Neural cell (in vitro differentiated cells): ENCODE data around the gene TPBGL. TPM values are rescaled to one million over a fixed set of nuclear protein-coding genes. Genes with fewer than 3 reads are reported as not detected.

Source experiments
- H2AFZ ChIP-seq: fragments of 200-600, 300-800 bp; sonication (generic), shearing (Covaris generic); 2 replicates; pipeline ENCODE4 v1.6.0; 2014; ENCODE audit warnings: low read depth, mild to moderate bottlenecking, antibody characterized with exemption, low read length, moderate library complexity
- H3F3A ChIP-seq: fragments of 200-600 bp; shearing (Covaris generic); 2 replicates; pipeline ENCODE4 v1.6.1; 2016; ENCODE audit warnings: mild to moderate bottlenecking, moderate library complexity, mixed read lengths, antibody characterized with exemption, low read length; ENCODE audit not compliant: insufficient read depth, poor library complexity, severe bottlenecking
- H3K27ac ChIP-seq: fragments of 200-600, 300-800 bp; sonication (generic), shearing (Covaris generic); 2 replicates; pipeline ENCODE4 v1.5.1; 2014; ENCODE audit warnings: mild to moderate bottlenecking, low read length, moderate library complexity
- H3K27me3 ChIP-seq: fragments of 300-800, 200-600 bp; sonication (generic), shearing (Covaris generic); 2 replicates; pipeline ENCODE4 v1.6.0; 2014; ENCODE audit warnings: mild to moderate bottlenecking, low read depth, low read length, moderate library complexity; ENCODE audit not compliant: insufficient read depth
- H3K36me3 ChIP-seq: fragments of 300-800, 200-600 bp; sonication (generic), shearing (Covaris generic); 2 replicates; pipeline ENCODE4 v1.5.1; 2014; ENCODE audit warnings: mild to moderate bottlenecking, antibody characterized with exemption, low read length, moderate library complexity; ENCODE audit not compliant: insufficient read depth
- H3K4me2 ChIP-seq: fragments of 300-800, 200-600 bp; sonication (generic), shearing (Covaris generic); 2 replicates; pipeline ENCODE4 v1.6.0; 2014; ENCODE audit warnings: mild to moderate bottlenecking, low read length
- H3K4me3 ChIP-seq: fragments of 300-800, 200-600 bp; sonication (generic), shearing (Covaris generic); 2 replicates; pipeline ENCODE4 v1.5.1; 2014; ENCODE audit warnings: mild to moderate bottlenecking, low read length, moderate library complexity
- H3K79me2 ChIP-seq: fragments of 200-600 bp; shearing (Covaris generic); replicated peaks from 2 replicates; pipeline ENCODE4 v1.6.0; 2014; ENCODE audit warnings: mild to moderate bottlenecking, low read length, moderate library complexity; ENCODE audit not compliant: insufficient read depth
- H3K9ac ChIP-seq: fragments of 300-800, 200-600 bp; sonication (generic), shearing (Covaris generic); 2 replicates; pipeline ENCODE4 v1.6.1; 2016; ENCODE audit warnings: mild to moderate bottlenecking, low read length, mixed read lengths
- H3K9me2 ChIP-seq: fragments of 200-600 bp; shearing (Covaris generic); 2 replicates; pipeline ENCODE4 v1.6.1; 2016; ENCODE audit warnings: mild to moderate bottlenecking, low read length, mixed read lengths; ENCODE audit not compliant: insufficient read depth
- H3K9me3 ChIP-seq: fragments of 200-600, 300-800 bp; sonication (generic), shearing (Covaris generic); 2 replicates; pipeline ENCODE4 v1.6.1; 2016; ENCODE audit warnings: mild to moderate bottlenecking, mixed run types, low read length, moderate library complexity, mixed read lengths
- H4K20me1 ChIP-seq: fragments of 200-600 bp; shearing (Covaris generic); 2 replicates; pipeline ENCODE4 v1.6.1; 2016; ENCODE audit warnings: mild to moderate bottlenecking, mixed run types; ENCODE audit not compliant: insufficient read depth
- EP300 ChIP-seq: fragments of 450-650 bp; conservative IDR thresholded peaks from 2 replicates; pipeline ENCODE4 v1.6.1; 2014; ENCODE audit warnings: antibody characterized with exemption, mild to moderate bottlenecking, moderate library complexity; ENCODE audit not compliant: poor library complexity, severe bottlenecking
- EZH2 ChIP-seq: fragments of 200-600, 300-800 bp; shearing (Covaris generic), sonication (generic); IDR thresholded peaks from 2 replicates; pipeline ENCODE4 v1.6.1; 2014; ENCODE audit warnings: antibody characterized with exemption, low read length, borderline replicate concordance, mild to moderate bottlenecking; ENCODE audit not compliant: insufficient read depth, poor library complexity, severe bottlenecking
- MXI1 ChIP-seq: fragments of 450-650 bp; conservative IDR thresholded peaks from 2 replicates; pipeline ENCODE4 v1.6.1; 2014; ENCODE audit warnings: antibody characterized with exemption, mild to moderate bottlenecking; ENCODE audit not compliant: poor library complexity, severe bottlenecking
- POLR2AphosphoS5 ChIP-seq: IDR thresholded peaks from 2 replicates; pipeline ENCODE4 v1.6.1; 2012
- RAD21 ChIP-seq: fragments of 450-650 bp; conservative IDR thresholded peaks from 2 replicates; pipeline ENCODE4 v1.6.1; 2014; ENCODE audit warnings: antibody characterized with exemption, mild to moderate bottlenecking, moderate library complexity
- SMC3 ChIP-seq: fragments of 450-650 bp; conservative IDR thresholded peaks from 2 replicates; pipeline ENCODE4 v1.6.1; 2014; ENCODE audit warnings: antibody characterized with exemption, mild to moderate bottlenecking, moderate library complexity; ENCODE audit not compliant: poor library complexity
- TAF1 ChIP-seq: IDR thresholded peaks from 2 replicates; pipeline ENCODE4 v1.6.1; 2012; ENCODE audit warnings: low read depth
- polyA plus RNA-seq: library from polyadenylated mRNA; depleted of rRNA; stranded (reverse); fragments of >200 nt; gene quantifications from 2 replicates; pipeline ENCODE4 v1.2.3, GENCODE V29; 2014
- TF ChIP-seq, protein P1 (sequence below): IDR thresholded peaks from 2 replicates; pipeline ENCODE4 v1.6.1; 2012; ENCODE audit warnings: borderline replicate concordance
- TF ChIP-seq, protein P2 (sequence below): fragments of 450-650 bp; IDR thresholded peaks from 2 replicates; pipeline ENCODE4 v1.5.1; 2014; ENCODE audit warnings: antibody characterized with exemption, mild to moderate bottlenecking, moderate library complexity; ENCODE audit not compliant: poor library complexity, severe bottlenecking

TPBGL gene
- polyA plus RNA-seq, 1 donor from 2014 or later: not detected

DNA sequence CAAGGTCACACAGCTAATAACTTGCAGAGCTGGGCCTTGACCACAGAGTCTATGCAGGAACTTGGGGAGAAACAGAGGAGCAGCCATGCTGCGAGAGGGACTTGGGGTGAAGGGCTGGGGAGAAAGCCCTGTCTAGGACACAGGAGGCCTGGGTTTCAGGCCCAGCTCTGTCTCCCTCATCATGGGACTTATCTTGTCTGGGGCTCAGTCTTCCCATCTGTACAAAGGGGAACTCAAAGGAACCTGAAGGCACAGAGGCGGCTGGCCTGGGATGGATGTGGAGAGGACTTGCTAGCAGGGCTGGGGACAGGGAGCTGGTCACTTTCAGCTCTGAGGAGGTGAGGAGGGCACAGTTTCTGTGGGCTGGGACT lies 36.9 kb upstream of the TPBGL start:
- no peaks in the 10 kb centered on the region for H3K27me3 ChIP-seq
- H3K36me3 ChIP-seq: no peaks in the 10 kb centered on the region
- no peaks in the 10 kb centered on the region for H3F3A ChIP-seq
- no peak overlapping the region for H3K4me3 ChIP-seq
- TF ChIP-seq RAD21 (no peak), EZH2 (no peak), SMC3 (no peak), MXI1 (no peak), TAF1 (no peak), POLR2AphosphoS5 (no peak), EP300 (no peak)
- TF ChIP-seq, protein P1, sequence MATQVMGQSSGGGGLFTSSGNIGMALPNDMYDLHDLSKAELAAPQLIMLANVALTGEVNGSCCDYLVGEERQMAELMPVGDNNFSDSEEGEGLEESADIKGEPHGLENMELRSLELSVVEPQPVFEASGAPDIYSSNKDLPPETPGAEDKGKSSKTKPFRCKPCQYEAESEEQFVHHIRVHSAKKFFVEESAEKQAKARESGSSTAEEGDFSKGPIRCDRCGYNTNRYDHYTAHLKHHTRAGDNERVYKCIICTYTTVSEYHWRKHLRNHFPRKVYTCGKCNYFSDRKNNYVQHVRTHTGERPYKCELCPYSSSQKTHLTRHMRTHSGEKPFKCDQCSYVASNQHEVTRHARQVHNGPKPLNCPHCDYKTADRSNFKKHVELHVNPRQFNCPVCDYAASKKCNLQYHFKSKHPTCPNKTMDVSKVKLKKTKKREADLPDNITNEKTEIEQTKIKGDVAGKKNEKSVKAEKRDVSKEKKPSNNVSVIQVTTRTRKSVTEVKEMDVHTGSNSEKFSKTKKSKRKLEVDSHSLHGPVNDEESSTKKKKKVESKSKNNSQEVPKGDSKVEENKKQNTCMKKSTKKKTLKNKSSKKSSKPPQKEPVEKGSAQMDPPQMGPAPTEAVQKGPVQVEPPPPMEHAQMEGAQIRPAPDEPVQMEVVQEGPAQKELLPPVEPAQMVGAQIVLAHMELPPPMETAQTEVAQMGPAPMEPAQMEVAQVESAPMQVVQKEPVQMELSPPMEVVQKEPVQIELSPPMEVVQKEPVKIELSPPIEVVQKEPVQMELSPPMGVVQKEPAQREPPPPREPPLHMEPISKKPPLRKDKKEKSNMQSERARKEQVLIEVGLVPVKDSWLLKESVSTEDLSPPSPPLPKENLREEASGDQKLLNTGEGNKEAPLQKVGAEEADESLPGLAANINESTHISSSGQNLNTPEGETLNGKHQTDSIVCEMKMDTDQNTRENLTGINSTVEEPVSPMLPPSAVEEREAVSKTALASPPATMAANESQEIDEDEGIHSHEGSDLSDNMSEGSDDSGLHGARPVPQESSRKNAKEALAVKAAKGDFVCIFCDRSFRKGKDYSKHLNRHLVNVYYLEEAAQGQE: no peak
- TF ChIP-seq, protein P2, sequence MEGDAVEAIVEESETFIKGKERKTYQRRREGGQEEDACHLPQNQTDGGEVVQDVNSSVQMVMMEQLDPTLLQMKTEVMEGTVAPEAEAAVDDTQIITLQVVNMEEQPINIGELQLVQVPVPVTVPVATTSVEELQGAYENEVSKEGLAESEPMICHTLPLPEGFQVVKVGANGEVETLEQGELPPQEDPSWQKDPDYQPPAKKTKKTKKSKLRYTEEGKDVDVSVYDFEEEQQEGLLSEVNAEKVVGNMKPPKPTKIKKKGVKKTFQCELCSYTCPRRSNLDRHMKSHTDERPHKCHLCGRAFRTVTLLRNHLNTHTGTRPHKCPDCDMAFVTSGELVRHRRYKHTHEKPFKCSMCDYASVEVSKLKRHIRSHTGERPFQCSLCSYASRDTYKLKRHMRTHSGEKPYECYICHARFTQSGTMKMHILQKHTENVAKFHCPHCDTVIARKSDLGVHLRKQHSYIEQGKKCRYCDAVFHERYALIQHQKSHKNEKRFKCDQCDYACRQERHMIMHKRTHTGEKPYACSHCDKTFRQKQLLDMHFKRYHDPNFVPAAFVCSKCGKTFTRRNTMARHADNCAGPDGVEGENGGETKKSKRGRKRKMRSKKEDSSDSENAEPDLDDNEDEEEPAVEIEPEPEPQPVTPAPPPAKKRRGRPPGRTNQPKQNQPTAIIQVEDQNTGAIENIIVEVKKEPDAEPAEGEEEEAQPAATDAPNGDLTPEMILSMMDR: no peak
- no peaks in the 10 kb centered on the region for H3K79me2 ChIP-seq
- H4K20me1 ChIP-seq: no peaks in the 10 kb centered on the region
- no peak overlapping the region for H3K9ac ChIP-seq
- H2AFZ ChIP-seq: no peak overlapping the region
- H3K4me2 ChIP-seq: no peak overlapping the region
- H3K9me2 ChIP-seq: no peaks in the 10 kb centered on the region
- H3K9me3 ChIP-seq: no peaks in the 10 kb centered on the region
- no peak overlapping the region for H3K27ac ChIP-seq

DNA sequence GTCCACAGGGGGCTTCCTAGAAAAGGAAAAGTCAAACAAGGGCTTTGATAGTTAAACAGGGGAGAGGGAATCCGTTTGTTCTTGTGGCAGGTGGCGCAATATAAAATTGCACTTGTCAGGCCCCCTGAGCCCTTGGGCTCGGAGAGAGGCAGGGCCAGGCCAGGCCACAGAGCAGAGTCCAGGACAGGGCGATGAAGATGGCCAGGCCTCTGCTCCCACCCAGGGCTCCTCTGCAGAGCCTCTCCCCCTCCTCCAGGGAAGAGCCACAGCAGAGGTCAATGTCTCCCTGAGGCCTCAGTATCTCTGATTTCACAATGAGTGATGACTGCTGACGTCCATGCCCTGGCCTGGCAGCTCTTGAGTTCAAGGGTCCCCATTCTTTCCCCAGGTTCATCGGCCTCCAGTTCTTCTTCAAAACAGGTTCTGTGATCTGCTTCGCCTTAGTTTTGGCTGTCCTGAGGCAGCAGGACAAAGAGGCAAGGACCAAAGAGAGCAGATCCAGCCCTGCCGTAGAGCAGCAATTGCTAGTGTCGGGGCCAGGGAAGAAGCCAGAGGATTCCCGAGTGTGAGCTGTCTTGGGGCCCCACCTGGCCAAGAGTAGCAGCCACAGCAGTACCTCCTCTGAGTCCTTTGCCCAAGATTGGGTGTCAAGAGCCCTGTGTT lies 36.4 kb upstream of the TPBGL start:
- no peak overlapping the region for H3K4me3 ChIP-seq
- no peak overlapping the region for H3K27ac ChIP-seq
- no peak overlapping the region for H3K4me2 ChIP-seq
- no peaks in the 10 kb centered on the region for H3K36me3 ChIP-seq
- H3K9me3 ChIP-seq: no peaks in the 10 kb centered on the region
- TF ChIP-seq SMC3 (no peak), MXI1 (no peak), POLR2AphosphoS5 (no peak), RAD21 (no peak), EZH2 (no peak), EP300 (no peak), TAF1 (no peak)
- TF ChIP-seq, protein P2: no peak
- TF ChIP-seq, protein P1: no peak
- H4K20me1 ChIP-seq: no peaks in the 10 kb centered on the region
- no peak overlapping the region for H2AFZ ChIP-seq
- H3K27me3 ChIP-seq: peaks cover 3% of the 10 kb centered on the region
- no peaks in the 10 kb centered on the region for H3F3A ChIP-seq
- H3K79me2 ChIP-seq: no peaks in the 10 kb centered on the region
- H3K9me2 ChIP-seq: no peaks in the 10 kb centered on the region
- no peak overlapping the region for H3K9ac ChIP-seq
